Measurements from ENCODE around the gene FNDC8. TPM values are rescaled to one million over a fixed set of nuclear protein-coding genes. Genes with fewer than 3 reads are reported as not detected.

The FNDC8 gene
- total and polyA plus RNA-seq, 7 donors, result not detected

DNA sequence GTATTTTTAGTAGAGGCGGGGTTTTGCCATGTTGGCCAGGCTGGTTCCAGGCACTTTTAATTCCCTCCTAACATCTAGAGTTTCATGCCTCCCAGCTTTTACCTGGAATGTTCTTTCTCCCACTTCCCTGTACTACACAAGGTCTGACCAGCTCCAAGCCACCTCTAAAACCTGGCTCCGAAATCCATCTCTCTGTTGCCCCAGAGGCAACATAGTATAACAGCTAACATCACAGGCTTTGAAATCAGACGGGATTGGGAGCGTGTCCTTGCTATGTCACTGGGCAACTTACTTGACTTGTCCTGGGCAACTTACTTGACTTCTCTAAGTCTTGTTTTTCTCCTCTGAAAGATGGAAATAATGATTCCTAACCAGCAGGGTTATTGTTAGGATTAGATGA lies 41.3 kb downstream of the FNDC8 start:
- ATAC-seq (no peak), DNase-seq (no peak)
- no peaks in the 10 kb centered on the region for H3K4me1 ChIP-seq
- no peak overlapping the region for H3K4me3 ChIP-seq
- peaks cover 2 to 100% of the 10 kb centered on the region in 2 donors for H3K36me3 ChIP-seq (ENCODE audit: insufficient read depth in 1 of 2, low read depth in 1 of 2)
- no peaks in the 10 kb centered on the region for H3K27me3 ChIP-seq (ENCODE audit: insufficient read depth in 3 of 3, low read length in 2 of 3)
- intact Hi-C loops (cut with DNase I), result no loop called here
- H3K27ac ChIP-seq, result no peak overlapping the region
- H3K9me3 ChIP-seq, result no peaks in the 10 kb centered on the region
- WGBS, 3 donors, result 73 to 88% (median 84%) methylated on average over 4 of the region's 4 CpGs
- TF ChIP-seq, protein P1, sequence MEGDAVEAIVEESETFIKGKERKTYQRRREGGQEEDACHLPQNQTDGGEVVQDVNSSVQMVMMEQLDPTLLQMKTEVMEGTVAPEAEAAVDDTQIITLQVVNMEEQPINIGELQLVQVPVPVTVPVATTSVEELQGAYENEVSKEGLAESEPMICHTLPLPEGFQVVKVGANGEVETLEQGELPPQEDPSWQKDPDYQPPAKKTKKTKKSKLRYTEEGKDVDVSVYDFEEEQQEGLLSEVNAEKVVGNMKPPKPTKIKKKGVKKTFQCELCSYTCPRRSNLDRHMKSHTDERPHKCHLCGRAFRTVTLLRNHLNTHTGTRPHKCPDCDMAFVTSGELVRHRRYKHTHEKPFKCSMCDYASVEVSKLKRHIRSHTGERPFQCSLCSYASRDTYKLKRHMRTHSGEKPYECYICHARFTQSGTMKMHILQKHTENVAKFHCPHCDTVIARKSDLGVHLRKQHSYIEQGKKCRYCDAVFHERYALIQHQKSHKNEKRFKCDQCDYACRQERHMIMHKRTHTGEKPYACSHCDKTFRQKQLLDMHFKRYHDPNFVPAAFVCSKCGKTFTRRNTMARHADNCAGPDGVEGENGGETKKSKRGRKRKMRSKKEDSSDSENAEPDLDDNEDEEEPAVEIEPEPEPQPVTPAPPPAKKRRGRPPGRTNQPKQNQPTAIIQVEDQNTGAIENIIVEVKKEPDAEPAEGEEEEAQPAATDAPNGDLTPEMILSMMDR (IDR thresholded peaks at IDR 0.05), result no peak

- Histone ChIP-seq H3K36me3 (ENCODE audit: insufficient read depth in 1 of 2, low read depth in 1 of 2) (peaks cover 2 to 100% of the 10 kb centered on the region in 2 donors), H3K27me3 (ENCODE audit: insufficient read depth in 3 of 3, low read length in 2 of 3) (no peaks in the 10 kb centered on the region), H3K4me1 (no peaks in the 10 kb centered on the region), H3K9me3 (no peaks in the 10 kb centered on the region), H3K4me3 (no peak overlapping the region), H3K27ac (no peak overlapping the region)
- no peak for ATAC-seq
- intact Hi-C loops (cut with DNase I), result no loop called here
- 93 to 97% (median 97%) methylated on average over 7 of the region's 7 CpGs for WGBS, 3 donors
- TF ChIP-seq, protein P1 (IDR thresholded peaks at IDR 0.05), result no peak
- no peak for DNase-seq
Measured at GRCh38 chr17:35163886-35164285, 42.5 kb downstream of the FNDC8 start.

- H3K36me3 ChIP-seq (ENCODE audit: insufficient read depth in 1 of 2, low read depth in 1 of 2), result peaks cover 0 to 100% of the 10 kb centered on the region in 2 donors
- H3K4me1 ChIP-seq, result no peaks in the 10 kb centered on the region
- 68 to 85% (median 72%) methylated on average over 5 of the region's 5 CpGs for WGBS, 3 donors
- no peak overlapping the region for H3K27ac ChIP-seq
- no peak for DNase-seq
- intact Hi-C loops (cut with DNase I), result no loop called here
- TF ChIP-seq, protein P1 (IDR thresholded peaks at IDR 0.05), result no peak
- no peaks in the 10 kb centered on the region for H3K27me3 ChIP-seq (ENCODE audit: insufficient read depth in 3 of 3, low read length in 2 of 3)
- ATAC-seq, result no peak
- H3K4me3 ChIP-seq, result no peak overlapping the region
- H3K9me3 ChIP-seq, result no peaks in the 10 kb centered on the region
Measured at GRCh38 chr17:35164716-35165115, 43.3 kb downstream of the FNDC8 start.

DNA sequence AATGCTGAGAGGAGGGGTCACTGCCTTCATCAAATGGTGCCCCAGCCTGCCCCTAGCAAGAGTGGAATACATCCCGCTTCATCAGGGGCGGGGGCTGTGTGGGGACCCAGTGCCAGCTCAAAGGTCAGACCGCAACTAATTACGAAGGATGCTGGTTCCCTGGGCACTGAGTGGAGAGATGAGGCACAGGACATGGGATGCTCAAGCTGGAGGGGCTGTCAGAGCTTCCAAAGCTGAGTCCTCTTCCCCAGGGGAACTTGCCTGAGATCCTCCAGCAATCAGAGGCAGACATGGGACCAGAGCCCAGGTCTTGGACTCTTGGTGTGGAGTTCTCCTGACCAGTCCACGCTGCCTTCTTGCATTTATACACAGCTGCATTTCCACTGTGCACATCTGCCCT lies 45.1 kb downstream of the FNDC8 start:
- Histone ChIP-seq H3K4me1 (no peaks in the 10 kb centered on the region), H3K4me3 (no peak overlapping the region), H3K9me3 (no peaks in the 10 kb centered on the region), H3K36me3 (ENCODE audit: insufficient read depth in 1 of 2, low read depth in 1 of 2) (peaks cover 0 to 100% of the 10 kb centered on the region in 2 donors), H3K27me3 (ENCODE audit: insufficient read depth in 3 of 3, low read length in 2 of 3) (no peaks in the 10 kb centered on the region), H3K27ac (no peak overlapping the region)
- DNase-seq (no peak), ATAC-seq (no peak)
- intact Hi-C loops (cut with DNase I), result no loop called here
- 66 to 79% (median 78%) methylated on average over 5 of the region's 5 CpGs for WGBS, 3 donors
- TF ChIP-seq, protein P1 (IDR thresholded peaks at IDR 0.05), result no peak

DNA sequence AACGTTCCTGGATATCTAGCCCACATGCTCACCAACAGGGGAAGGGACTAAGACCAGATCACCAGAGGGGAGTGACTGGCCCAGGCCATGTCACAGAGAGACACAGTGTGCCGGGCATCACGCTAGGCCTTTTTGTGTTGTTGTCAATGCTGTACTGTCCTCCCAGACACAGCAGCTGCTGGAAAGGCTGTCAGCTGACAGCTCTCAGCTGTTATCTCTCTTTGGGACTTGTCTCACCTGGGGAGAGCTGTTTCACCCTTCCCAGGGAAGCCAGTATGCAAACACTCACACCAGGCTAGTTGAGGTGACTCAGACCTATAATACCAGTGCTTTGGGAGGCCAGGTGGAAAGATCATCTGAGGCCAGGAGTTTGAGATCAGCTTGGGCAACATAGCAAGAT lies 45.6 kb downstream of the FNDC8 start:
- Histone ChIP-seq H3K9me3 (no peaks in the 10 kb centered on the region), H3K27ac (no peak overlapping the region), H3K4me3 (no peak overlapping the region), H3K36me3 (ENCODE audit: insufficient read depth in 1 of 2, low read depth in 1 of 2) (peaks cover 0 to 100% of the 10 kb centered on the region in 2 donors), H3K4me1 (no peaks in the 10 kb centered on the region), H3K27me3 (ENCODE audit: insufficient read depth in 3 of 3, low read length in 2 of 3) (no peaks in the 10 kb centered on the region)
- intact Hi-C loops (cut with DNase I), result no loop called here
- ATAC-seq (no peak), DNase-seq (no peak)
- WGBS, 3 donors, result 34 to 51% (median 46%) methylated on average over 3 of the region's 3 CpGs
- TF ChIP-seq, protein P1 (IDR thresholded peaks at IDR 0.05), result no peak
